Stomach (tissue), 9 donors: ENCODE data around the gene MAGIX. TPM values are rescaled to one million over a fixed set of nuclear protein-coding genes. Genes with fewer than 3 reads are reported as not detected.
"Not testable (repeated sequence)": the region's sequence is repeated elsewhere in the genome, so short reads cannot be mapped to it uniquely, and the experiment has no call there.

Source experiments
- DNase-seq, 2 donors: peaks; one replicate each; pipeline versions ENCODE4 v3.0.0 to v3.0.0-alpha.2; 2013 to 2019
- H3K27ac ChIP-seq, 5 donors: fragments of 200-600 bp in 4 of 5; sonication (generic) in 4 of 5; one replicate each; pipeline ENCODE4 v1.5.1; 2013 to 2019; ENCODE audit warnings: mild to moderate bottlenecking in 1 of 5, moderate library complexity in 1 of 5
- H3K27me3 ChIP-seq, 3 donors: fragments of 200-600 bp; sonication (generic); one replicate each; pipeline ENCODE4 v1.5.1; 2017 to 2019; ENCODE audit warnings: mixed run types in 1 of 3
- H3K36me3 ChIP-seq, 4 donors: fragments of 200-600 bp; sonication (generic); 1 replicate in 3 of 4; 2 replicates in 1 of 4; pipeline ENCODE4 v1.5.1; 2016 to 2019
- H3K4me1 ChIP-seq, 4 donors: fragments of 200-600 bp; sonication (generic); one replicate each; pipeline ENCODE4 v1.5.1; 2016 to 2019
- H3K4me3 ChIP-seq, 4 donors: fragments of 200-600 bp; sonication (generic) in 3 of 4; one replicate each; pipeline ENCODE4 v1.5.1; 2016 to 2019; ENCODE audit warnings: mild to moderate bottlenecking in 1 of 4
- H3K9me3 ChIP-seq, 4 donors: fragments of 200-600 bp; sonication (generic); one replicate each; pipeline ENCODE4 v1.5.1; 2016 to 2019
- CTCF ChIP-seq, 7 experiments: fragments of 450-650 bp in 4 of 7; fragments of 200-600 bp in 3 of 7; sonication (generic) in 3 of 7; IDR thresholded peaks; one replicate each; pipeline ENCODE4 v1.5.1; 2016 to 2019; ENCODE audit warnings: antibody characterized with exemption in 7 of 7, control low read depth in 2 of 7, mild to moderate bottlenecking in 1 of 7
- EP300 ChIP-seq: sonication (generic); formaldehyde crosslinking; IDR thresholded peaks from one replicate; pipeline ENCODE4 v1.6.1; 2017; ENCODE audit warnings: antibody characterized with exemption
- POLR2A ChIP-seq, 4 donors: fragments of 450-650 bp; IDR thresholded peaks; one replicate each; pipeline ENCODE4 v1.6.1; 2016; ENCODE audit warnings: antibody characterized with exemption in 4 of 4, control low read depth in 2 of 4, mild to moderate bottlenecking in 1 of 4, moderate library complexity in 1 of 4
- POLR2AphosphoS5 ChIP-seq, 3 donors: sonication (generic); formaldehyde crosslinking; IDR thresholded peaks; one replicate each; pipeline ENCODE4 v1.6.1; 2016; ENCODE audit warnings: antibody characterized with exemption in 3 of 3
- WGBS, 5 donors: extraction: QIAGEN DNeasy Blood & Tissue Kit in 3 of 5; methylation state at CpG; one replicate each; pipeline versions ENCODE4 v1.1.5 to v1.1.7; 2013 to 2018; 5-methylcytosine and 5-hydroxymethylcytosine counted together
- intact Hi-C: fragments of 100-400 bp; cut with DNase I; formaldehyde crosslinking; loops from one replicate; pipeline ENCODE4 v1.15.1; 2023; ENCODE audit warnings: low total_unique reads
- polyA plus RNA-seq, 3 donors: library from polyadenylated mRNA; stranded (reverse); fragments of 200-250 nt; gene quantifications; one replicate each; pipeline ENCODE4 v1.2.3, GENCODE V29; 2013
- total RNA-seq, 5 donors: library from RNA; depleted of rRNA; stranded (reverse); fragments of >200 nt; gene quantifications; one replicate each; pipeline versions ENCODE4 v1.1.0 to v1.2.3, GENCODE V29; 2014 to 2016
- donor health status: healthy with polysubstance abuse.
- donor health status: Bipolar disorder and iron deficiency.
- donor health status: healthy.

MAGIX gene
- total and polyA plus RNA-seq, 8 donors: 4.7 to 43.2 (median 25.2) TPM

DNA sequence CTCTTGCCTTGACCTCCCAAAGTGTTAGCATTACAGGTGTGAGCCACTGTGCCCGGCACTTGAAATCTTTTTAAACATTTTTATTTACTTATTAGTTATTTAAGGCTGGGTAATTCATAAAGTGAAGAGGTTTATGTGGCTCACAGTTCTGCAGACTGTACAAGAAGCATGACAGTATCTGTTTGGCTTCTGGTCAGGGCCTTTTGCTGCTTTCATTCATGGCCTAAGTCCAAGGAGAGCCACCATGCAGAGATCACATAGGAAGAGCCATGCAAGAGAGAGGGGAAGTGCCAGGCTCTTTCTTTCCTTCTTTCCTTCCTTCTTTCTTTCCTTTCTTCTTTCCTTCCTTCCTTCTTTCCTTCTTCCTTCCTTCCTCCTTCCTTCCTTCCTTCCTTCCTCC lies 28.8 kb upstream of the MAGIX start:
- intact Hi-C loops: no loop called here
- H3K27ac ChIP-seq: no peak overlapping the region
- 86 to 93% (median 90%) methylated on average over 1 of the region's 1 CpG for WGBS, 5 donors
- no peaks in the 10 kb centered on the region for H3K4me1 ChIP-seq
- peaks cover 0 to 25% (median 5%) of the 10 kb centered on the region in 4 donors for H3K9me3 ChIP-seq
- TF ChIP-seq CTCF (IDR thresholded peaks at IDR 0.05): no peak
- TF ChIP-seq POLR2A (IDR thresholded peaks at IDR 0.05): no peak
- TF ChIP-seq POLR2AphosphoS5 (IDR thresholded peaks at IDR 0.05): no peak
- TF ChIP-seq EP300: no peak
- H3K4me3 ChIP-seq: no peak overlapping the region
- DNase-seq: no peak
- H3K36me3 ChIP-seq: no peaks in the 10 kb centered on the region
- no peaks in the 10 kb centered on the region for H3K27me3 ChIP-seq

DNA sequence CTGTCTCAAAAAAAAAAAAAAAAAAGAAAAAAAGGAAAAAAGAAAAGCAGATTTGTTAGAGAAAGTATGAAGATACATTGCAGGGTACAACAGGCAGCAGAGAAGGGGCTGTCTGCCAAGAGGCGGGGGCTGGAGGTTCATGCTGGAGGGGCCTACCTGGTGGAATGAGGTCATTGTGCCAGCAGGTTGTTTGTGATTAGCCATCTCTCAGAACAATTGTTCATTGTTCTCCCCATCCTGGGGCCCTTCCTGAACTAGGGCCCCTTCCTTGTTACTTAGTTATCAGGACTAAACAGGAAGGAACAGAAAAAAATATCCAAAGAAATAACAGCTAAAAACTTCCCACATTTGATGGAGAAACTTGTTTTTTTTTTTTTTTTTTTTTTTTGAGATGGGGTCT lies 25.1 kb upstream of the MAGIX start:
- Histone ChIP-seq H3K27ac (no peak overlapping the region), H3K9me3 (peaks cover 0 to 62% (median 34%) of the 10 kb centered on the region in 4 donors), H3K4me1 (no peaks in the 10 kb centered on the region), H3K36me3 (peaks cover 0 to 19% (median 0%) of the 10 kb centered on the region in 4 donors), H3K4me3 (no peak overlapping the region), H3K27me3 (no peaks in the 10 kb centered on the region)
- TF ChIP-seq POLR2AphosphoS5 (IDR thresholded peaks at IDR 0.05): no peak
- no peak for TF ChIP-seq CTCF (IDR thresholded peaks at IDR 0.05)
- no peak for TF ChIP-seq POLR2A (IDR thresholded peaks at IDR 0.05)
- TF ChIP-seq EP300: no peak
- WGBS, 5 donors: 71 to 100% (median 86%) methylated on average over 1 of the region's 1 CpG
- intact Hi-C loops: no loop called here
- DNase-seq: peak in 1 of 2 donors; percentile 24

- H3K27ac ChIP-seq: no peak overlapping the region
- H3K9me3 ChIP-seq: peaks cover 0 to 71% (median 42%) of the 10 kb centered on the region in 4 donors
- no peak for TF ChIP-seq POLR2AphosphoS5 (IDR thresholded peaks at IDR 0.05)
- no peak for TF ChIP-seq POLR2A (IDR thresholded peaks at IDR 0.05)
- no peak for TF ChIP-seq CTCF (IDR thresholded peaks at IDR 0.05)
- no peak for TF ChIP-seq EP300
- intact Hi-C loops: no loop called here
- no peaks in the 10 kb centered on the region for H3K4me1 ChIP-seq
- DNase-seq: no peak
- peaks cover 0 to 19% (median 0%) of the 10 kb centered on the region in 4 donors for H3K36me3 ChIP-seq
- no peaks in the 10 kb centered on the region for H3K27me3 ChIP-seq
- 69 to 86% (median 78%) methylated on average over 4 of the region's 4 CpGs for WGBS, 5 donors
- no peak overlapping the region for H3K4me3 ChIP-seq
These were observed 22.8 kb upstream of the MAGIX start for GRCh38 chrX:49139713-49140112.

GRCh38 chrX:49142264-49142663 lies 20.3 kb upstream of the MAGIX start:
- H3K4me1 ChIP-seq, H3K27me3 ChIP-seq, intact Hi-C loops, DNase-seq, H3K27ac ChIP-seq, H3K4me3 ChIP-seq: not testable (repeated sequence)
- Histone ChIP-seq H3K36me3 (peaks cover 0 to 19% (median 0%) of the 10 kb centered on the region in 4 donors), H3K9me3 (peaks cover 0 to 62% (median 40%) of the 10 kb centered on the region in 4 donors)
- TF ChIP-seq CTCF (IDR thresholded peaks at IDR 0.05): peak in 1 of 7 experiments; percentile 11
- 39 to 62% (median 50%) methylated on average over 7 to 9 of the region's 9 CpGs for WGBS, 5 donors

- intact Hi-C loops, H3K27ac ChIP-seq, H3K4me1 ChIP-seq, H3K4me3 ChIP-seq, DNase-seq, H3K27me3 ChIP-seq: not testable (repeated sequence)
- WGBS, 5 donors: 68 to 79% (median 73%) methylated on average over 6 to 7 of the region's 7 CpGs
- H3K9me3 ChIP-seq: peaks cover 0 to 62% (median 37%) of the 10 kb centered on the region in 4 donors
- H3K36me3 ChIP-seq: peaks cover 0 to 19% (median 0%) of the 10 kb centered on the region in 4 donors
These were observed 19.4 kb upstream of the MAGIX start for GRCh38 chrX:49143154-49143553.
